GM21723 (cell line): ENCODE data around the gene SHOC2.

Source experiments
- ATAC-seq: cut with Tn5 transposase; IDR thresholded peaks from one replicate; pipeline ENCODE4 v1.9.1; 2021; ENCODE audit warnings: mild to moderate bottlenecking, moderate library complexity; ENCODE audit not compliant: unreplicated experiment

Gene SHOC2

DNA sequence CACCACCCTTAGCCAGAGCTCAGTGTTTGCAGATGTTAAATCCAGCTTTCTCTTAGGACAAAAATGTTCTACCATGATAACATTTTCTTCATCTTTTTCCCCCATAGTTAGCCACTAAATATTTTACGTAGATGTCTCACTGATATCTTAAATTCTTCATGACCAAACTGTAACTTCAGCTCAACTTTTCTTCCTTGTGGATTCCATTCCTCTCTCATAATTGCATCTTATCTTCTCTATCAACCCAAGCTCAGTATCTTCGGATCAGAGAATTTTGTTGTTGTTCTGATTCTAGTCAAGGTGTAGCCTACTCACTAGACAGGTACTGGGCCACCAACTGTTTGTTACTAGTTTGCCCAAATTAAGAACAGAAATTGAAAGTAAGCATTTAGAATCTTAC is 60.2 kb downstream of the SHOC2 start:
- no peak for ATAC-seq

DNA sequence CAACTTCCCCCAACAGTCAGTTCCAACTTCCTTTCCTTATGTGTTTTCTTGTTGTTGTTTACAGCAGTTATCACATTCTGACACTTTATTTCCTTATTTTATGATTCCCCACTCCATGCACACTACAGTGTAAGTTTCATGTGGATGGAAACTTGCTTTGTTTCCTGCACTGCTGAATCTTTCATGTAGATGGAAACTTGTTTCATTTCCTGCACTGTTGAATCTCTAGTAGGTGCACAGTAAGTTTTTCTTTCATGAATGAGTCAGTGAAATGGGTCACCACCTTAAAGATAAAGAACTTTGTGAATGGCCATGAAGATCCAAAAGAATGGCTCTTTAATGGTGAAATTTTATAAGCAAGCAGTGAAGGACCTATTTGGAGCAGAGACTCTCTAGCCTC is 61.4 kb downstream of the SHOC2 start:
- ATAC-seq: no peak

DNA sequence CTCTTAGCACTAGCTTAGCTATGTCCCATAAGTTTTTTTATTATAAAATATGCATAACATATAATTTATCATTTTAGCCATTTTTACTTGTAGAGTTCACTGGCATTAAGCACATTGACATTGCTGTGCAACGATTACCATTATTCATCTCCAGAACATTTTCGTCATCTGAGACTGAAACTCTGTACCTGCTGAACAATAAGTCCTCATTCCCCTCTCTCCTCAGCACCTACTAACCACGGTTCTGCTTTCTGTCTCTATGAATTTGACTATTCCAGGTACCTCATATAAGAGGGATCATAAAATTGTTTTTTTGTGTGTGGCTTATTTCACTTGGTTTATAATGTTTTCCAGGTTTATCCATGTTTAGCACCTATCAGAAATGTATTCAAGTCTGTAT is 64.1 kb downstream of the SHOC2 start:
- no peak for ATAC-seq

DNA sequence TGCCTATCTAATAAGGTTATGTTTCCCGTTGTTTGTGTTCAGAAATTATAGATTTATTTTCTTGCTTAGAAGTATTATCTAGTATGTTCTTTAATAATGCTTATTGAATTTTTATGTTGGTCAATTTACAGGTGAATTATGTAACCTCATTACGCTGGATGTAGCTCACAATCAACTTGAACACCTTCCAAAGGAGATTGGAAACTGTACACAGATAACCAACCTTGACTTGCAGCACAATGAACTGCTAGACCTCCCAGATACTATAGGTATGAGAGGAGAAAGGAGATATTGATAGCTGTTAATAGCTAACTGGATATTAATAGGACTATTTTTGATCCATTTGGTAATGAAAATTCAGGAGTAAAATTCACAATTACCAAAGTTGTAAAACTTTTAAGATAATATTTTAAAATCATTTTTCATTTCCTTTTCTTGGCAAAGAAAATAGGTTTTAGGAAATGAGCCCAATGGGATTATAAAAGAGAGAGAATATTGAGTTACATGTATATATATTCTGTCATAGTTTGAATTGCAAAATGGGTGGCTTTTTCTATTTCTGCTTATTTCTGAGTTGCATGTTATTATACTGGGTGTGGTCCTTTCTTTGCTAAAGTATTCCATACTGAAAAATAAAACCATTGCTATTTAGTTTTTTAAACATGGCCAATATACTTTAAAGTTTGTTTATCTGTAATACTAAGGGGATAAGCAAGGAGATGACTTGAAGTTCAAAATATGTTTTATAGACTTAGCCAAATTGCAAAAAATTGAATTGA is 66.3 kb downstream of the SHOC2 start:
- ATAC-seq: no peak

DNA sequence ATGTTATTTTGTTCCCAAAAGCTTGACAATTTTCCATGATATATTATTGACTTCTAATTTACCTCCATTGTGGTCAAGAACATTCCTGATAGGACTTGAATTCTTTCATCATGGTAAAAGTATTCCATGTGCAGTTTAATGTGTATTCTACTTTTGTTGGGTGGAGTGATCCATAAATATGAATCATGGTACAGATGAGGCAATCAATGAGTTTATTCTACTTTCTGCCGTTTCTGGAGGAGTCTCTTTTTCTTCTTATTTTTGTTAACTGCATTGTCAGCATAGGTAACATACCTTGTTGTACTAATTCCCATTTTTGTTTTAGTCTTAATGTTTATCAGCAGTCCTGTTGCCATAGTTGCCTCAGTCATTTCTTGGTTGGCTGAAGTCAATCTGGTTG is 69.6 kb downstream of the SHOC2 start:
- ATAC-seq: no peak

DNA sequence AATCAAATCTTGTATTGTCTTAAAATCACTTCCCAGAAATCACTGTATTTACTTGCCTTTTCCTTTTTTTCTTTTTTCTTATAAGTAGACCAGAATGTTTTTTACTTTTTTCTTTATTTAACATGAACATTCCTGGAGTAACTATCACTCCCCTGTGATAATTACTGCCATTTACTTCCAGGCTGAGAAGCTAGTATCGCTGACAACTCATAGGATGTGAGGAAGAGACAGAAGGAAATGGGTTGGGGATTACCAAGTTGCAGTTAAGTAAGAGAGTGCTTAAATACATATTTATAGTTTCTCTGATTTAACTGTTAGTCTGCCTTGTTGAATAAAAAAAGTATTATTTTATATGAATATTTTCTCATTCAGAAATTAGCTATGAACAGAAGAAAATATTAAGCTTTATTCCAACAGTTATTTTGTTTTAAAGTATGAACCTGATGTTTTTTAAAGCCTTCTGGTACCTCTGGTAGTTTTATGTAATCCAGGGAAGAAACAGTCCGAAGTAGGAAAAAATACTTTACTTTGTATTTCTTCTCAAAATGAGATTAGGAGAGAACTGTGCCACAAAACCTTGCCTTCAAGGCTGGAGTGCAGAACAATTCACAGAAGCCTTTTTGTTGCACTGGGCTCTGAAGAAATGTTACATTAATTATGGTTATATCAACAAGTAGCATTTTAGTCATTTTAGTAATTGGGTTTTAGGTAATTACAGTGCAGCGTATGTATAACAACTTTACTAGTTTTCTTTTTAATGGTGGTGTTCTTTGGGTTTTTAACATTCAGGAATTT is 72.8 kb downstream of the SHOC2 start:
- ATAC-seq: no peak

DNA sequence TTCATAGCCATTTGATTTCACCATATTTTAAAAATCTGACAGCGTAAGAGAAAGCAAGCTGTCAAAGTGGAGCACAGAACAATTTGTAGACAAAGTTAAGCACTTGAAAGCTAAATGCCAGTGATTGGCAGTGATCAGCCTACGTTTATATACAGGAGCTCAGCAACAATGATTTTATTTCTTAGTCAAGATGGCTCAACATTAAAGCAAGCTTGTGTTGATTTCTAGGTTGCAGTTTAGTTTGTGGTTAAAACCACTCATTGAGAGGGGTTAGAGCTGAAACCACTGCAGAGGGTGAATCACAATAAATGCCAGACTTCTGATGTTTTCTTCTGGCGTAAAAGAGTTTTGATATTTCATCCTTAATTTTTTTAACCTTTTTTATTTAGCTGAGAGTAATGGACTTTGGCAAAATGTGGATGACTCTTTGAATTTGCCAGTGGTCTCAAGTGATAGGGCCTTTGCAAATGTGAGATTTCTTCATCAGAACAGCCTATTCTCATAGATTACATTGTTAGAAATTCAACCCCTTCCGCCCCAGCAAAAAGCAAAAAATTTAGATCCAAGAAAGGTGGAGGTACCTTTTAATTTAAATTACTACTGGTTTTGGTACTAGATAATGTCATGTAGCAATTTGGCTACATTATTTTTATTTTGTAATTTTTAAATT is 73.8 kb downstream of the SHOC2 start:
- ATAC-seq: no peak

DNA sequence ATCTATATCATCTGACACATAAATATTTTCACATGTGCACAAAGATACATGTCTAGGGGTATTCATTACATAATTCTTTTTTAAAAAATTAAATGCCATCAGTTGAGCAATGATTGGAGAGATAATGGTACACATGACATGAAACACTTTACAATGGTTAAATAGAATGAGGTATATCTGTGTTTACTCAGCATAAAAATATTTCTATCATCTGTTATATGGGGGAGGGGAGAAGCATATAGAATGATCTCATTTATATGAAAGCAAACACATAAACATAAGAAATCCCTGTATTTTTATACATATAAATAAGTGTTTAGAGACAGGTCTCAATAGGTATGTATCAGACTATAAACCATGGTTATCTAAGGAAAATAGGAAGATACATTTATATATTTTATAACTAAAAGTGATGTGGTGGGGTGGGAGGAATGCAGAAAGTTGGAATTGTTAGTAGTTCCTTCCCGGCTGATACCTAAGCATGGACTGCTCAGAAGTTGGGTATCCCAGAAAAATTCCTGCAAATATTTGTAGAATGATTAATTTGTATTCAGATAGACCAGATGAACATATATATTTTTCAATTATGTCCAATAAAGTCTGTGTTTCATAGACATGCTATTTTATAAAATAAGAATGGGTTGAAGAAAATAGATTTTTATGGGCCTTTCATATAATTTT is 75.1 kb downstream of the SHOC2 start:
- no peak for ATAC-seq

DNA sequence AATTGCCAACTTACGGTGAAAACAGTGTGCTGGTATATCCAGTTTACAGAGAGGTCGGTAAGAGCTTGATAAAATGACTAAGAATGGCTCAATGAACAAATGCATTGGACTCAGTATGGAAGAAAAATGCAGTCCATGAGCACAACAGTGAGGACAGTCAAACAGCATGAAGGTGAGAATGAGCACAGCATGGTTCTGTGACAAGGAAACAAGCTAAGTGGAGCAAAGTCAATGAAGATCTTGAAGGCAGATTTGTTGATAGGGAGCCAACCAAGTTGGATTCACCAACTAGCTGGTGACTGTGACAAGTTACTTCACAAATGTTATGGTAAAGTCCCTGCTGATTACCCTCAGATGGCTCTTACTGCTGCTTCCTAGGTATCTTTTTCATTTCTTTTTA is 75.9 kb downstream of the SHOC2 start:
- ATAC-seq: no peak

DNA sequence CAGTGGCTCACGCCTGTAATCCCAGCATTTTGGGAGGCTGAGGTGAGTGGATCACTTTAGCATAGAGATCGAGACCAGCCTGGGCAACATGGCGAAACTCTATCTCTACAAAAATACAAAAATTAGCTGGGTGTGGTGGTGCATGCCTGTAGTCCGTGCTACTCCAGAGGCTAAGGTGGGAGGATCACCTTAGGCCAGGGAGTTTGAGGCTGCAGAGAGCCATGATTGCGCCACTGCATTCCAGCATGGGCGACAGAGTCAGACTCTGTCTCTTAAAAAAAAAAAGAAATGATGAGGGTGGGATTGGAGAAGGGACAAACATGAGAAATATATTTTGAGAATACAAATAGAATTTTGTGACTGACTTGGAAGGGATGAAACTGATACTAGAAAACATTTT is 76.9 kb downstream of the SHOC2 start:
- ATAC-seq: no peak

DNA sequence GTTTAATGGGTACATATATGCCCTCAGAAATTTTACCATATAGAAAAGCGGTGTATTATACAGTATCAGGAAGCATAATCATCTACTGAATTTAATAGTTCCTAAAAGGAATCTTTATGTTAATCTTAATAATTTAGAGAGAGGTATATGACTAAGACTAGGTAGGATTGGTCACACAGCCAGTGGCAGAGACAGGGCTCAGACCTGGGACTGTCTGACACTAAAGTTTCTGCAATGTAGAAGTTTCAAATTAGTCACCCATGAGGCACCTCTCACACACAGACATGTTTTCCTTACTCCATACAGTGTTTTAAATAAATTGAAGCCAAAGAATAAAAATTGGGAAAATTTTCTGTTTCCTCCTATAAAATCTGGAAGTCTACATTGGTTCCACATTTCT is 84.6 kb downstream of the SHOC2 start:
- ATAC-seq: no peak

DNA sequence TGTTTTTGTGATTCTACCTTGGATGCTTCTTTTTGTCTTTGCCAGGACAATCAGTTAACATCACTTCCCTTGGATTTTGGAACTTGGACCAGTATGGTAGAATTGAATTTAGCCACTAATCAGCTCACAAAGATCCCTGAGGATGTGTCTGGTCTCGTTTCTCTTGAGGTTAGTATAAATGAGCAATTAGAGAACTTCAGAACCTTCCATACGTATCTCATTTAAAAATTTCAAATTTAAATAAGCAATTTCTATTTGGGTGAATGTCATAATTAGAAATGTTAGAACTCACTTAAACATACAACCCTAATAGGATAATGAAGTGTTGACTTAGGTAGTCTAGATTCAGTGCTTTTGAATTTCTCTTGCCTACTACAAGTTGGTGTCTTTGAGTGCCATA is 88.1 kb downstream of the SHOC2 start:
- ATAC-seq: no peak

DNA sequence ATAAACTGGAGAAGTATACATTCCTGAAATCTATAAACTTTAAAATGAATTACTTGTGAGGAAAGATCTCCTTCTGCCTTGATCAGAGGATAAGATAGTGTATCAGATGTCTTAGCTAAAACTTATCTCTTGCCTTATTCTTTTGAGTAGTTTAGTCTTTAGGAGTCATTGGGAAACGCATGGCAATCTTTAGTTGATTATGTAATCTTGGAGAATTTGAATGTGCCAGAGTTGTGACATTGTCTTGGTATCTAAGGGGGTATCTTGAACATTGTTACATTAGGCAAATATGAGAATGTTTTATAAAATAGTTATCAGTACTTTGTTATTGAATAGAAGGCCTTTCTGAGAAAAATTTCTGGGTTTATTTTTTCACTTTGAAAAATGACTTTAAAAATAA is 95.8 kb downstream of the SHOC2 start:
- no peak for ATAC-seq

DNA sequence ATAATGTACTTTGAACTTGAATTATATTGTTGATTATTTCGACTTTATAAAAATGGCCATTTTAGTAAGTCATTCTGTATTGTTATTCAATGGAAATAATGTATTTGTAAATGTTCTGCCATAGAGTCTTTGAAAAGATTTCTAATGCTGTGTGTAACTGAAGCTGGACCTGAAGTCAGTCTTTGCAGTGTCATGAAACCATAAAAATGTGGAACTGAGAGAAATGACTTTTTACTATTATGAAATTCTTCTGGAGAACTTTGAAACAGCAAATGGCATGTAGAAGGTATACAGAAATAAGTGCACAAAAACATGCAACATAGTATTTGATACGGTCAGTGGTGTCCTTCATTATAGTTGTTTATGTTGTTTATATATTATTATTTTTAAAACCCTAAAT is 97.7 kb downstream of the SHOC2 start:
- peak; percentile 55 for ATAC-seq

DNA sequence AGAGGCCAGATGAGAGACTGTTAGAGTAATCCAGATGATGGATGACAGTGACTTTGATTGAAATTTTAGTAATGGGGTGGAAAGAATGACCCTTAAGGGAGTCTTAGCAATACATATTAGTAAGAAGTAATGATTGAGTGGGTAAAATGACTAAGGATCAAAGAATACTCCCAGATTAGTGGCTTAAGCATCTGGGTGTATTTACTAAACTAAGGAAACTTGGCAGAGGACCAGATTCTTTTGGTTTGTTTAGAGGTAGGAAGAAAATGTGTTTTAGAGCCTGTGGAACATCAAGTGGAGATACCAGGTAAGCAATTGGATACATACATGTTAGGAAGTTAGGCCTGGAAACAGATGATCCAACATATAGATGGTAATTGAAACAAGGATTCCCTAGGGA is 98.6 kb downstream of the SHOC2 start:
- ATAC-seq: no peak

DNA sequence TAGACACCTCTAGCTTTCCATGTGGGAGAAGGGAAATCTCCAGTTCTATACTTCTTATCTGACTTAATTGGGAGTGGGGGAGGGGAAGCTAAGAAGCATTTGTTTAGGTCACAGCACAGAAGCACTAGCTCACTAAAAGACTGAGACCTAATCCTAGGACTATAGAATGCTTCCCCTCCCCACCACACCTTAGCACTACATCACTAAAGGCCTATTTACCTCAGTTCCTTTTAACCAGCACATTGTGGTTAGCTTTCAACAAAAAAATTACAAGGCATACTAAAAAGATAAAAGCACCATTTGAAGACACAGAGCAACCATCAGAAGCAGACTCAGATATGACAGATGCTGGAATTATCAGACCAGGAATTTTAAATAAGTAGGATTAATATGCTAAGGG is 103.7 kb downstream of the SHOC2 start:
- ATAC-seq: no peak

DNA sequence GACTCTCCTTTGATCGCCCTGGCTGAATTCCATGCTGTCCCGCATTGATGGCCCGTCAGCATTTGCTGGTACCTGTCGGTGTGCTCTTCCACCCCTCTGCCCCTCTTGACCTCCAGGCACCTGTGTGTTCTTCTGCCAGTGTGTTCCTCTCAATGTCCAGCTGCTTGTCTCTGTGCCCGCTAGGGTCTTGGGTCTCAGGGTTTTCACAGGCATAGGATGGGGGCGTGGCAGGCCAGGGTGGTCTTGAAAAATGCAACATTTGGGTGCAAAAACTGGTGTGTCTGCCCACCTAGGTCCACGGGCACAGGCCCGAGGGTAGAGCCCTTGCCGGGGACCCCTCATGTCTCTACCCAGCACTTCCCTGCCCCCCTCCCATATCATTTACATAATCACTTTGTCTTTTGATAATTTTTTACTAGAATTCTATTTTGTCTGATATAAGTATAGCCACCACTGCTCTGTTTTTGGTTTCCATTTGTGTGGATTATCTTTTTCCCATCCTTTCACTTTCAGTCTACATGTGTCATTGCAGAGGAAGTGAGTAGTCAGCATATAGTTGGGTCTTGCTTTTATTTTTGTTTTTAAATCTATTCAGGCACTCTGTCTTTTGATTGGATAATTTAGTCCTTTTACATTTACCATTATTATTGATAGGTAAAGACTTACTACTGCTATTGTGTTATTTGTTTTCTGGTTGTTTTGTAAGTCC is 110.8 kb downstream of the SHOC2 start:
- ATAC-seq: no peak

DNA sequence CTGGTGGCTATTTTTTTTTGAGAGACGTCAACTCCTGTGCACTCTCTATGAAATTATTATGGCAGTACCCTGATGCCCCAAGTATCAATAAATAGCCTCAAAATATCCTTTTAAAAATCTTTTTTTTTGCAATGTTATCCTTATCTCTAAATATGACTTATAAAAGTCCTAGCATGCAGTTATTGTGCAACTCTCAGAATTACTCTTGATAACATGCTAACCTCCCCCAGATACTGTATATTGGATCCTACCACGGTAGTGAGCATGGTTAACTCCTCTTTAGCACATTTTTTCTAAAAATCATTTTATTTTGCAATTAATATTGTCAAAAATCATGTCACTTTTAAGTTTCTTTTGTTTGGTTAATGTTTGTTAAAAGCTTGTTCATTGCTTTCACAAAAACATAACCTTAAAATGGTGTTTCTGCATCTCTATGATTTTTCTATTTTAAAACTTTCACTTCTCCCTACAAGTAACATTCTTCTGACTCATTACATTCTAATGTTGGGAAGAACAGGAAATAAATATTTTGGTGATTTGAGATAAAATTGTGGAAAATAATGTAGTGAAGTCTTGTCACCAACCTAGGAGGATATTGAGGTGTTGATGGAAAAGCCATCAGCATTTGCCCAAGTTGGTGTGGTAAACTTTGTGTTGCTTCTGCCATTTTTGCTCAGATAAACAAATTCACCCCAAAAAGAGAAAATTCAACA is 115.3 kb downstream of the SHOC2 start:
- ATAC-seq: no peak

DNA sequence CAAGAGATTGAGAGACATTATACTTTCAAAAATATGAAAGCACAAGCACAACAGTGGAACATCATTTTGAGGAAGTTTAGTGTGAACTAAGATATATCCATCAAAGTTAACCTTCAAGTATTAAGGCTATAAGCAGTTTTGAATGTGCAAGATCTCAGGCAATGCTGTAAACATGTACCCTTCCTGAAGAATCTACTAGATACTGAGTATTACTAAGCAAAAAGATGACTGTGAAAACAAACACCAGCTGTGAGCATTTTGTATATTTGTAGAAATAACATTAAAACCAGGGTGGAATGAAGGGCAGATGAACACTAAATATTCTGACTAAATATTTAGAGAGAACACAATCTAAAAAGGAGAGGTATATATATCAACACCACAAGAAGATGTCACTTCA is 116.1 kb downstream of the SHOC2 start:
- ATAC-seq: no peak

DNA sequence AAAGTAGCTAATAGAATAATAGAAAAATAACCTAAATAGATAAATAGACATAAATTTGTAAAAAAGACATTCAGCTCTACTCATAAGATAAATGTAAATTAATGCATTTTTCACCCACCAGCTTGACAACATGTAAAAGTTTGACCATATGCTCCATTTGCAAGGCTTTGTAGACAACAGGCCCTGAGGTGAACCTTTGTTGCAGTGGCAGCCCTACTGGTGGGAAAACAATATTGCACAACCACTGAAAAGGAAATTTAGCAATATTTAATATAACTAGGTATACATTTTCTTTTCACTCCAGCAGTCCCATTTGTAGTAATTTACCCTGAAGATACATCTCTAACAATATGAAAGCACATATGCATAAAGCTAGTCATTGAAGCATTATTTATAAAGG is 118.5 kb downstream of the SHOC2 start:
- no peak for ATAC-seq
